K562 (cell line): ENCODE data around the gene IRF1. TPM values are rescaled to one million over a fixed set of nuclear protein-coding genes. Genes with fewer than 3 reads are reported as not detected.
A peak's percentile ranks its signal among the peaks of the same experiment; 100 is the strongest.

Experiments
- ATAC-seq: fragments of 200-7000 bp; cut with Tn5 transposase; 3 replicates; pipeline ENCODE4 v1.9.1; 2020; ENCODE audit warnings: moderate library complexity
- BruUV-seq: library from RNA; stranded (reverse); fragments of 400-500 nt; replicated peaks from 2 replicates; lab custom pipeline; 2021; lab: Mats Ljungman, UMichigan
- CTCF ChIA-PET: fragments of 300-600 bp; formaldehyde crosslinking; extraction: SDS; loops from one replicate; lab custom pipeline; 2021; ENCODE audit warnings: low intra/inter-chr PET ratio; lab: Yijun Ruan, JAX
- POLR2A ChIA-PET: fragments of 300-600, 350-650 bp; sonication (Branson Sonifier 250); formaldehyde crosslinking; extraction: SDS; loops from one replicate; lab custom pipeline; 2021; ENCODE audit warnings: antibody characterized with exemption, inconsistent platforms; lab: Yijun Ruan, JAX
- DNase-seq, 4 experiments: peaks; one replicate each; pipeline versions ENCODE4 v3.0.0 to v3.0.0-alpha.2; 2011 to 2018; ENCODE audit warnings: low spot score in 3 of 4, mixed read lengths in 3 of 4; ENCODE audit errors: extremely low read depth in 1 of 4
- FAIRE-seq: peaks from 2 replicates; lab custom pipeline; 2011; peaks lifted over from hg19 to GRCh38; lab: Jason Lieb, UNC
- H2AFZ ChIP-seq: 2 replicates; pipeline ENCODE4 v1.6.0; 2011; ENCODE audit warnings: low read depth, low read length, control low read depth, inconsistent platforms
- H3K27ac ChIP-seq: fragments of 200-600 bp; 3 replicates; pipeline ENCODE4 v1.8.0; 2011; ENCODE audit warnings: low read depth, mild to moderate bottlenecking, control low read depth, inconsistent platforms, low read length, moderate library complexity, mixed read lengths; ENCODE audit errors: extremely low read depth
- H3K27me3 ChIP-seq, 2 experiments: fragments of 300-600 bp in 1 of 2; 2 replicates in 1 of 2; 3 replicates in 1 of 2; pipeline versions ENCODE4 v1.6.0 to v1.8.0; 2011; ENCODE audit warnings: inconsistent platforms in 2 of 2, low read length in 2 of 2, mild to moderate bottlenecking in 1 of 2, mixed read lengths in 1 of 2, moderate library complexity in 1 of 2; ENCODE audit not compliant: control insufficient read depth in 2 of 2, insufficient read depth in 2 of 2
- H3K36me3 ChIP-seq: fragments of 300-600 bp; 3 replicates; pipeline ENCODE4 v1.8.0; 2011; ENCODE audit warnings: mild to moderate bottlenecking, low read length, inconsistent platforms; ENCODE audit not compliant: control insufficient read depth, insufficient read depth
- H3K4me1 ChIP-seq, 2 experiments: fragments of 200-600 bp in 1 of 2; replicated peaks in 1 of 2; 2 replicates in 1 of 2; 3 replicates in 1 of 2; pipeline versions ENCODE4 v1.5.1 to v1.8.0; 2011; ENCODE audit warnings: inconsistent platforms in 2 of 2, low read length in 2 of 2, mild to moderate bottlenecking in 1 of 2, mixed read lengths in 1 of 2, moderate library complexity in 1 of 2; ENCODE audit not compliant: control insufficient read depth in 2 of 2, insufficient read depth in 2 of 2
- H3K4me2 ChIP-seq: 2 replicates; pipeline ENCODE4 v1.6.1; 2011; ENCODE audit warnings: low read length, control low read depth, inconsistent platforms, mixed read lengths; ENCODE audit not compliant: insufficient read depth
- H3K4me3 ChIP-seq: fragments of 200-600 bp; sonication (generic), shearing (Covaris generic); 2 replicates; pipeline ENCODE4 v1.5.1; 2016; ENCODE audit warnings: control low read depth, inconsistent platforms
- H3K79me2 ChIP-seq: fragments of 200-600 bp; 3 replicates; pipeline ENCODE4 v1.8.0; 2011; ENCODE audit warnings: low read length, inconsistent platforms; ENCODE audit not compliant: control insufficient read depth, insufficient read depth
- H3K9ac ChIP-seq, 2 experiments: 2 replicates each; pipeline versions ENCODE4 v1.6.0 to v1.6.1; 2011; ENCODE audit warnings: low read depth in 2 of 2, low read length in 2 of 2, control low read depth in 1 of 2, inconsistent platforms in 1 of 2, mild to moderate bottlenecking in 1 of 2, mixed read lengths in 1 of 2; ENCODE audit not compliant: insufficient read depth in 1 of 2
- H3K9me1 ChIP-seq: one replicate; pipeline ENCODE4 v1.6.0; 2011; ENCODE audit warnings: inconsistent platforms, mild to moderate bottlenecking, low read length, moderate library complexity; ENCODE audit not compliant: control insufficient read depth, insufficient read depth
- H3K9me3 ChIP-seq: replicated peaks from 2 replicates; pipeline ENCODE4 v1.5.1; 2011; ENCODE audit warnings: low read depth, low read length, inconsistent platforms; ENCODE audit not compliant: control insufficient read depth, insufficient read depth
- H4K20me1 ChIP-seq: replicated peaks from 2 replicates; pipeline ENCODE4 v1.6.1; 2011; ENCODE audit warnings: low read length, inconsistent platforms, mixed read lengths; ENCODE audit not compliant: control insufficient read depth, insufficient read depth
- CHCHD3 ChIP-seq: fragments of 250-450 bp; sonication (Bioruptor Pico); IDR thresholded peaks from 2 replicates; pipeline ENCODE4 v2.1.2; 2022; ENCODE audit warnings: mild to moderate bottlenecking
- GATAD2A ChIP-seq: fragments of 450-650 bp; IDR thresholded peaks from 2 replicates; pipeline ENCODE4 v1.6.1; 2017
- NR0B1 ChIP-seq: fragments of 450-650 bp; IDR thresholded peaks from one replicate; pipeline ENCODE4 v1.6.1; 2018; ENCODE audit warnings: mild to moderate bottlenecking, moderate library complexity; ENCODE audit not compliant: partially characterized antibody
- PATZ1 ChIP-seq: fragments of 250-450 bp; sonication (Bioruptor Pico); IDR thresholded peaks from 2 replicates; pipeline ENCODE4 v1.5.0; 2020; ENCODE audit warnings: mild to moderate bottlenecking, borderline replicate concordance
- POLR3G ChIP-seq: IDR thresholded peaks from 2 replicates; pipeline ENCODE4 v1.6.1; 2011; ENCODE audit not compliant: insufficient read length, insufficient replicate concordance; ENCODE audit errors: extremely low read depth
- THRAP3 ChIP-seq: fragments of 450-650 bp; IDR thresholded peaks from 2 replicates; pipeline ENCODE4 v1.6.1; 2016; ENCODE audit warnings: mild to moderate bottlenecking, inconsistent platforms, borderline replicate concordance
- USF2 ChIP-seq: sonication (generic); formaldehyde crosslinking; IDR thresholded peaks from 2 replicates; pipeline ENCODE4 v1.5.0; 2020; ENCODE audit warnings: missing genetic modification reagents
- ZBTB11 ChIP-seq, 3 experiments: fragments of 200-800 bp in 1 of 3; fragments of 250-450 bp in 1 of 3; fragments of 450-650 bp in 1 of 3; sonication (Bioruptor Pico) in 1 of 3; sonication (Bioruptor generic) in 1 of 3; formaldehyde crosslinking in 1 of 3; IDR thresholded peaks; 2 replicates each; pipeline versions ENCODE4 v1.6.1 to v1.8.0; 2016 to 2022; ENCODE audit warnings: mild to moderate bottlenecking in 2 of 3, missing genetic modification characterization in 2 of 3, missing compliant biosample characterization in 1 of 3, moderate library complexity in 1 of 3
- ZBTB43 ChIP-seq: sonication (generic); formaldehyde crosslinking; IDR thresholded peaks from 2 replicates; pipeline ENCODE4 v1.8.0; 2023; ENCODE audit warnings: mild to moderate bottlenecking, missing genetic modification reagents
- ZNF239 ChIP-seq: fragments of 250-450 bp; sonication (Bioruptor Pico); IDR thresholded peaks from 2 replicates; pipeline ENCODE4 v1.4.0; 2020; ENCODE audit warnings: mild to moderate bottlenecking
- ZNF76 ChIP-seq: fragments of 250-450 bp; sonication (Bioruptor Pico); IDR thresholded peaks from 2 replicates; pipeline ENCODE4 v1.4.0; 2020; ENCODE audit warnings: mild to moderate bottlenecking, moderate library complexity, borderline replicate concordance
- ZNF766 ChIP-seq: fragments of 200-800 bp; sonication (Bioruptor generic); conservative IDR thresholded peaks from 2 replicates; pipeline ENCODE4 v1.6.1; 2016; ENCODE audit warnings: missing genetic modification characterization, missing compliant biosample characterization
- ZNF778 ChIP-seq: fragments of 450-650 bp; formaldehyde crosslinking; IDR thresholded peaks from 2 replicates; pipeline ENCODE4 v1.4.0; 2020; ENCODE audit warnings: mild to moderate bottlenecking, moderate library complexity
- WGBS: fragments of 100-300 bp; shearing (Covaris generic); methylation state at CpG from one replicate; pipeline ENCODE4 v1.1.6; 2016; ENCODE audit warnings: low coverage, mixed read lengths; ENCODE audit not compliant: insufficient coverage; ENCODE audit errors: missing lambda C conversion rate; 5-methylcytosine and 5-hydroxymethylcytosine counted together
- in situ Hi-C: fragments of 300-500 bp; cut with MboI; formaldehyde crosslinking; loops from 4 replicates; pipeline ENCODE4 v1.15.0; 2018; ENCODE audit warnings: inconsistent platforms, mixed read lengths
- intact Hi-C: fragments of 100-400 bp; cut with micrococcal nuclease; formaldehyde crosslinking; loops from 2 replicates; pipeline ENCODE4 v1.14.2; 2022
- polyA plus RNA-seq, 8 experiments: library from polyadenylated mRNA; depleted of rRNA in 4 of 8; stranded (reverse) in 5 of 8; unstranded in 3 of 8; fragments of >200 nt; fragmentation: Nextera tagmentation in 2 of 8; fragmentation: Illumina TruSeq in 1 of 8; extraction: Ambion mirVana in 2 of 8; extraction: Trizol in 1 of 8; gene quantifications; 2 replicates each; pipeline versions ENCODE4 v1.2.1 to v1.2.3, GENCODE V29; 2011 to 2014; ENCODE audit warnings: inconsistent platforms in 1 of 8, missing spikeins in 1 of 8
- total RNA-seq, 7 experiments: library from RNA; depleted of rRNA in 6 of 7; stranded (reverse); fragments of >200 nt in 6 of 7; fragmentation: Illumina TruSeq in 2 of 7; extraction: Trizol in 2 of 7; gene quantifications; 2 replicates each; pipeline versions ENCODE4 v1.2.1 to v1.2.3, GENCODE V29; 2011 to 2021; ENCODE audit warnings: low replicate concordance in 1 of 7

Gene IRF1
- total and polyA plus RNA-seq, 9 of the 15 experiments (the other 6 are each of a cell fraction or from before 2014, with no cell fraction given): 1.1 to 12.3 (median 5.9) TPM

- no peak overlapping the region for H3K4me3 ChIP-seq
- in situ Hi-C loops: no loop called here
- no peaks in the 10 kb centered on the region for H3K9me1 ChIP-seq
- DNase-seq (no peak), FAIRE-seq (peak; percentile 52), ATAC-seq (no peak)
- H3K9me3 ChIP-seq: no peaks in the 10 kb centered on the region
- peaks cover 12% of the 10 kb centered on the region for H3K79me2 ChIP-seq
- H3K27me3 ChIP-seq: no peaks in the 10 kb centered on the region
- intact Hi-C loops: no loop called here
- ChIA-PET POLR2A (interaction anchor here (0.6 to 5.2 kb wide), 18 partner anchors 9 to 475 kb away, joined by 3 to 115 read pairs (median 4); partner anchors contain the start of gene SLC22A4), CTCF (interaction anchor here (0.5 kb wide), 1 partner anchor 72 kb away, joined by 5 read pairs; no protein-coding TSS in a partner anchor)
- H4K20me1 ChIP-seq: peaks cover 8% of the 10 kb centered on the region
- no peak overlapping the region for H2AFZ ChIP-seq
- no peak overlapping the region for H3K9ac ChIP-seq
- WGBS: 75% methylated on average over 2 of the region's 2 CpGs
- H3K27ac ChIP-seq: no peak overlapping the region
- no peak overlapping the region for H3K4me2 ChIP-seq
- H3K36me3 ChIP-seq: peaks cover 51% of the 10 kb centered on the region; the same call in 2 of the 3 replicates
- H3K4me1 ChIP-seq: peaks cover 24 to 34% of the 10 kb centered on the region in 2 experiments
- BruUV-seq: no TSS peak
- TF ChIP-seq ZNF239 (no peak), ZNF76 (CRISPR knock-in tag) (no peak), PATZ1 (CRISPR knock-in tag) (no peak), ZNF766 (no peak), POLR3G (no peak), GATAD2A (no peak), THRAP3 (no peak), ZBTB43 (CRISPR knock-in tag) (no peak), NR0B1 (no peak), USF2 (no peak), ZBTB11 (CRISPR knock-in tag; IDR thresholded peaks at IDR 0.05) (no peak), ZNF778 (no peak), CHCHD3 (no peak)
Observed at GRCh38 chr5:132488590-132488989, 2.0 kb downstream of the IRF1 start.
